A549 (cell line): ENCODE results near the gene DERA.

Source experiments
- BCL3 ChIP-seq: fragments of >200 bp; sonication (Bioruptor Twin); formaldehyde crosslinking; IDR thresholded peaks from 3 replicates; pipeline ENCODE4 v1.6.1; 2016
- CEBPB ChIP-seq, 2 experiments: fragments of >200 bp in 1 of 2; sonication (Bioruptor Twin) in 1 of 2; formaldehyde crosslinking in 1 of 2; IDR thresholded peaks; 2 replicates each; pipeline ENCODE4 v1.6.1; 2012 to 2016
- CTCF ChIP-seq: fragments of >200 bp; sonication (Bioruptor Twin); formaldehyde crosslinking; IDR thresholded peaks from 3 replicates; pipeline ENCODE4 v1.5.1; 2016
- EP300 ChIP-seq, 2 experiments: fragments of >200 bp; sonication (Bioruptor Twin); formaldehyde crosslinking; IDR thresholded peaks; 2 replicates in 1 of 2; 3 replicates in 1 of 2; pipeline ENCODE4 v1.6.1; 2016 to 2017
- FOSL2 ChIP-seq, 2 experiments: fragments of 450-650 bp in 1 of 2; fragments of >200 bp in 1 of 2; sonication (Bioruptor Twin) in 1 of 2; formaldehyde crosslinking; IDR thresholded peaks; 2 replicates each; pipeline versions ENCODE4 v1.5.0 to v1.6.1; 2016 to 2020; ENCODE audit warnings: mild to moderate bottlenecking in 1 of 2, moderate library complexity in 1 of 2
- HDAC2 ChIP-seq: fragments of 200-600 bp; sonication (generic); IDR thresholded peaks from 2 replicates; pipeline ENCODE4 v1.6.1; 2016
- JUNB ChIP-seq: fragments of >200 bp; sonication (Bioruptor Twin); formaldehyde crosslinking; IDR thresholded peaks from 2 replicates; pipeline ENCODE4 v1.6.1; 2016
- MYC ChIP-seq: IDR thresholded peaks from 2 replicates; pipeline ENCODE4 v1.6.1; 2012; ENCODE audit warnings: mild to moderate bottlenecking, inconsistent platforms, low read length, improper control_type of control experiment, borderline replicate concordance
- POLR2A ChIP-seq: IDR thresholded peaks from 2 replicates; pipeline ENCODE4 v1.6.1; 2012; ENCODE audit warnings: mild to moderate bottlenecking, low read length
- RCOR1 ChIP-seq: fragments of 150-350 bp; IDR thresholded peaks from 2 replicates; pipeline ENCODE4 v1.6.1; 2014; ENCODE audit warnings: antibody characterized with exemption, low read length, low read depth
- REST ChIP-seq: fragments of 200-600 bp; sonication (generic); IDR thresholded peaks from 2 replicates; pipeline ENCODE4 v1.6.1; 2016; ENCODE audit warnings: antibody characterized with exemption, mild to moderate bottlenecking, moderate library complexity

- TF ChIP-seq HDAC2 (no peak), CTCF (no peak), MYC (no peak), REST (no peak), EP300 (IDR thresholded peaks at IDR 0.05) (no peak), BCL3 (no peak), FOSL2 (IDR thresholded peaks at IDR 0.05) (no peak), FOSL2 (CRISPR knock-in tag; IDR thresholded peaks at IDR 0.05) (no peak), POLR2A (no peak), CEBPB (IDR thresholded peaks at IDR 0.05) (no peak), JUNB (no peak), RCOR1 (no peak)
Measured at GRCh38 chr12:16021676-16022075, 110.5 kb downstream of the DERA start.
